KOPT-K1 (cell line): Measurements from ENCODE around the gene NPDC1.
"Not testable (repeated sequence)": the region's sequence is repeated elsewhere in the genome, so short reads cannot be mapped to it uniquely, and the experiment has no call there.

Experiments used
- H3K27ac ChIP-seq: fragments of 200-600 bp; sonication (generic); 2 replicates; pipeline ENCODE4 v1.5.1; 2016; ENCODE audit warnings: antibody characterized with exemption, mild to moderate bottlenecking, low read depth, low read length; ENCODE audit not compliant: poor library complexity, severe bottlenecking
- H3K36me3 ChIP-seq: fragments of 200-600 bp; sonication (generic); 2 replicates; pipeline ENCODE4 v1.5.1; 2017; ENCODE audit warnings: antibody characterized with exemption, mild to moderate bottlenecking, low read length, moderate library complexity; ENCODE audit not compliant: insufficient read depth
- H3K9me3 ChIP-seq: fragments of 200-600 bp; sonication (generic); 2 replicates; pipeline ENCODE4 v1.5.1; 2017; ENCODE audit warnings: antibody characterized with exemption, low read length, mild to moderate bottlenecking; ENCODE audit not compliant: insufficient read depth, poor library complexity, severe bottlenecking

NPDC1 gene

GRCh38 chr9:137042751-137043727, 2.9 kb downstream of the NPDC1 start:
- H3K9me3 ChIP-seq, result no peaks in the 10 kb centered on the region
- no peak overlapping the region for H3K27ac ChIP-seq
- H3K36me3 ChIP-seq, result no peaks in the 10 kb centered on the region

- Histone ChIP-seq H3K9me3 (no peaks in the 10 kb centered on the region), H3K36me3 (no peaks in the 10 kb centered on the region), H3K27ac (no peak overlapping the region)
These were observed 4.9 kb downstream of the NPDC1 start for GRCh38 chr9:137041124-137041523.

- no peaks in the 10 kb centered on the region for H3K36me3 ChIP-seq
- H3K27ac ChIP-seq, result no peak overlapping the region
- no peaks in the 10 kb centered on the region for H3K9me3 ChIP-seq
These were observed 5.4 kb downstream of the NPDC1 start for GRCh38 chr9:137040568-137040967.

- no peaks in the 10 kb centered on the region for H3K36me3 ChIP-seq
These were observed 6.2 kb downstream of the NPDC1 start for GRCh38 chr9:137039611-137040366.

GRCh38 chr9:137038916-137039315, 7.1 kb downstream of the NPDC1 start:
- H3K36me3 ChIP-seq, result no peaks in the 10 kb centered on the region
- H3K9me3 ChIP-seq, result no peaks in the 10 kb centered on the region
- no peak overlapping the region for H3K27ac ChIP-seq

More at GRCh38 chr9:137039611-137040366, 6.2 kb downstream of the NPDC1 start:
- no peak overlapping the region for H3K27ac ChIP-seq
- H3K9me3 ChIP-seq, result no peaks in the 10 kb centered on the region

GRCh38 chr9:137037483-137037882, 8.5 kb downstream of the NPDC1 start:
- Histone ChIP-seq H3K9me3 (no peaks in the 10 kb centered on the region), H3K36me3 (no peaks in the 10 kb centered on the region), H3K27ac (no peak overlapping the region)

- no peaks in the 10 kb centered on the region for H3K36me3 ChIP-seq
- H3K9me3 ChIP-seq, result no peaks in the 10 kb centered on the region
- no peak overlapping the region for H3K27ac ChIP-seq
These were observed 8.9 kb downstream of the NPDC1 start for GRCh38 chr9:137037035-137037434.

- H3K27ac ChIP-seq, result no peak overlapping the region
- H3K36me3 ChIP-seq, result no peaks in the 10 kb centered on the region
- H3K9me3 ChIP-seq, result no peaks in the 10 kb centered on the region
These were observed 10.0 kb downstream of the NPDC1 start for GRCh38 chr9:137035937-137036336.

GRCh38 chr9:137035507-137035834, 10.5 kb downstream of the NPDC1 start:
- Histone ChIP-seq H3K36me3 (no peaks in the 10 kb centered on the region), H3K9me3 (no peaks in the 10 kb centered on the region), H3K27ac (no peak overlapping the region)

GRCh38 chr9:137034709-137035506, 11.1 kb downstream of the NPDC1 start:
- no peaks in the 10 kb centered on the region for H3K36me3 ChIP-seq
- H3K27ac ChIP-seq, result no peak overlapping the region
- H3K9me3 ChIP-seq, result no peaks in the 10 kb centered on the region

- Histone ChIP-seq H3K9me3 (no peaks in the 10 kb centered on the region), H3K27ac (no peak overlapping the region), H3K36me3 (no peaks in the 10 kb centered on the region)
These were observed 11.8 kb downstream of the NPDC1 start for GRCh38 chr9:137034039-137034708.

GRCh38 chr9:137033481-137033880, 12.5 kb downstream of the NPDC1 start:
- not testable (repeated sequence) for H3K9me3 ChIP-seq, H3K27ac ChIP-seq, H3K36me3 ChIP-seq

GRCh38 chr9:137032858-137033257, 13.1 kb downstream of the NPDC1 start:
- H3K36me3 ChIP-seq, result no peaks in the 10 kb centered on the region
- H3K9me3 ChIP-seq, result no peaks in the 10 kb centered on the region
- H3K27ac ChIP-seq, result no peak overlapping the region

- no peaks in the 10 kb centered on the region for H3K36me3 ChIP-seq
- no peak within 1 kb of the TSS for H3K27ac ChIP-seq
- no peaks in the 10 kb centered on the region for H3K9me3 ChIP-seq
These were observed 13.9 kb downstream of the NPDC1 start, which contains the start of gene FUT7 for GRCh38 chr9:137031904-137032640. TSS of gene FUT7 (minus strand) at chr9:137032088. CDS start at chr9:137031991, 97 bp downstream.
